Nucleus accumbens (tissue), 56 donors: ENCODE results near the gene OSBPL5.
"Not testable (repeated sequence)": the region's sequence is repeated elsewhere in the genome, so short reads cannot be mapped to it uniquely, and the experiment has no call there.

Experiments used
- DNase-seq, 56 donors: peaks; one replicate each; lab custom pipeline; 2025; lab: John Stamatoyannopoulos, UW

The OSBPL5 gene

GRCh38 chr11:3183523-3183922 lies 18.4 kb upstream of the OSBPL5 start:
- no peak for DNase-seq

DNA sequence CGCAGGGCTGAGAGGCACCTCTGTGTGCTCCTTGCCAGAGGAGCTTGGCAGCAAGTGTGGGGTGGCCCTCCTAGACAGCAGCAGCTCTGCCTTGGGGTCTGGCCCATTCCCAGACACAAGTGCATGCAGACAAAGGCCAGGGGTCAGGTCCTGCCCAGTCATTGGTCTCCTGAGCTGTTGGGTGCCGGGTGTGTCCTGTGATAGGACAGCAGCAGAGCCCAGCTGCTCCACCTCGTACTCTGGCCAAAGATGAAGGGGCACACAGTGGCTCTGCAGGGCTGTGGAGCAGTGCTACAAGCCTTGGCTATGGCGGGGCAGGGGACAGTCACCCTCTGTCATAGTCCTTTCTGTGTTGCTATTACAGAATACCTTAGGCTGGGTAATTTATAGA lies 17.3 kb upstream of the OSBPL5 start:
- no peak for DNase-seq

GRCh38 chr11:3181725-3182461 lies 16.8 kb upstream of the OSBPL5 start:
- no peak for DNase-seq

DNA sequence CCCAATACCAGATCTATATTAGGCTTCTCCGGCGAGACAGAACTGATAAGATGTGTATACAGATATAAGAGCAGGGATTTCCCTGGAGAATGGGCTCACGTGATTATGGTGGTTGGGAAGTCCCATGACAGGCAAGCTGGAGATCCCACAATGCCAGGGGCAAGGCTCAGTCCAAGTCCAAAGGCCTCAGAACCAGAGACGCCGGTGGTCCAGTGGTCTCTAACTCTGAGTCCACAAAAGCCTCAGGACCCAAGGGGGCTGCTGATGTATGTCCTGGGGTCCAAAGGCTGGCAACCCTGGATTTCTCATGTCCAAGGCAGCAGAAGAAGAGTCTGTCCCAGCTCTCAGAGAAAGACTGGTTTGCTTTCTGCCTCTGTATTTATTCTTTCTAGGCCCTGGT lies 15.8 kb upstream of the OSBPL5 start:
- no peak for DNase-seq

DNA sequence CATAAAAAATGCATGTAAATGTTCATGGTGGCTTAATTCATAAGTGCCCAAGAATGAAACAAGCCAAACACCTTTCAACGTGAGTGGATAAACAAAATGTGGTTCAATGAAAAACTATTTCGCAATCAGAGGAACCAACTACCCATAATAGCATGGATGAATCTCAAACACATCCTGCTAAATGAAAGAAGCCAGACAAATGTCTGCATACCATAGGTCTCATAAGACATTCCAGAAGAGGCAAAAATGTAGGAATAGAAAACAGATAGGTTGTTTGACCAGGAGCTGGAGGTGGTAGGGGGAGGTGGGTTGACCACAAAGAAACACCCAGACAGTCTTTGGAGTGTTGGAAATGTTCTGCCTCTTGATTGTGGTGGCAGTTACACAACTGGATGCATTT lies 13.2 kb upstream of the OSBPL5 start:
- DNase-seq: no peak

DNA sequence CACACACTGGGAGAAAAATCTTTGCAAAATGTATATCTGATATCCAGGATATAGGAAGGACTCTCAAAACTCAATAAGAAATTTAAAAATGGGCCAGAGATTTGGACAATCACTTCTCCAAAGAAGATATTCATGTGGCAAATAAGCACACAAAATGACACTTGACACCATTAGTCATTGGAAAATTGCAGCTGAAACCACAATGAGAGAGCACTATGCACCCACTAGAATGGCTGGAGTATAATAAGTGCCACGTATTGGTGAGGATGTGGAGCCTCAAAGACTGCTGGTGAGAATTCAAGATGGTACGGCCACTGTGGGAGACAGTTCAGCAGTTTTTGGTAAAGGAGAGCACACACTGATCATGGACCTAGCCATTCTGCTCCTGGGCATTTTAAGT lies 12.8 kb upstream of the OSBPL5 start:
- DNase-seq: no peak

DNA sequence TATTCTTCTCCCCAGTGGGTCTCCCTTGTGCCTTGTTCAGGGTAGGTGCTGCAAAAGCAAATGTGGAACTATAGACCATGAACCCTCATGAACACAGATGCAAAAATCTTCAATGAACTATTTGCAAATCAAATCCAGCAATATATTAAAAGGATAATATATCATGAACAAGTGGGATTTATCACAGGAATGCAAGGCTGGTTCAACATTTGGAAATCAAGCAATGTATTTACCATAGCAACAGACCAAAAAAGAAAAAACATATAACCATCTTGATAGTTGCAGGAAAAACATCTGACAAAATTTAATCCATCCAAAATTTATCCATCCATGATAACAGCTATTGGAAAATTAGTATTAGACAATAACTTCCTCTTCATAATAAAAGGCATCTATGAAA lies 11.4 kb upstream of the OSBPL5 start:
- DNase-seq: no peak

DNA sequence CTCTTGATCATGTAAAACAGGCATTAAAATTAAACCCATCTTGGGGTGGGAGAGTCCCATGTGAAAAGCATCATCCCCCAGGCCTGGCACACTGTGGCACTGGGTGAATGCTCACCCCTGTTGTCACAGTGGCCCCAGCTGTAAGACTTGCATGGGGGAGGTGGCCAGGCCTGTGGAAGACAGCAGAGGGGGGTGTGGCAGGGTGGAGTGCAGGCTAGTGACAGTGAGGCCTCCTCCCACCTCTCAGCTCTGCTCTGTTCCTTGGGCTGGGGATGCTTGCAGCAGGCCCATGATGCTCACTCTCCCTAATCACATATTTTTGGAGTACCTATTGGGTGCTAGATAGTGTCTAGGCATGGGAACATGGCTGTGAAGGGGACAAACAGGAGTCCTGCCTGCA lies 10.1 kb upstream of the OSBPL5 start:
- no peak for DNase-seq

DNA sequence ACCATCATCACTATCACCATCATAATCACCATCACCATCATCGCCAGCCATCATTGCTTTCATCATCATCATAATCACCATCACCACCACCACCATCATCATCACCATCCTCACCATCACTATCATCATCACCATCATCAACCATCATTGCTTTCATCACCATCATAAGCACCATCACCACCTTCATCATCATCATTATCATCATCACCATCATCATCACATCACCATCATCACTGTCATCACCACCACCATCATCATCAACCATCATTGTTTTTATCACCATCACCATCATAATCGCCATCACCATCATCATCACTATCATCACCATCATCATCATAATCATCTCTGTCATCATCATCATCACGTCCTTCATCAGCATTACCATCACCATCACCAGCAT lies 9.3 kb upstream of the OSBPL5 start:
- DNase-seq: no peak

- no peak for DNase-seq
Observed at GRCh38 chr11:3173795-3174194, 8.7 kb upstream of the OSBPL5 start.

DNA sequence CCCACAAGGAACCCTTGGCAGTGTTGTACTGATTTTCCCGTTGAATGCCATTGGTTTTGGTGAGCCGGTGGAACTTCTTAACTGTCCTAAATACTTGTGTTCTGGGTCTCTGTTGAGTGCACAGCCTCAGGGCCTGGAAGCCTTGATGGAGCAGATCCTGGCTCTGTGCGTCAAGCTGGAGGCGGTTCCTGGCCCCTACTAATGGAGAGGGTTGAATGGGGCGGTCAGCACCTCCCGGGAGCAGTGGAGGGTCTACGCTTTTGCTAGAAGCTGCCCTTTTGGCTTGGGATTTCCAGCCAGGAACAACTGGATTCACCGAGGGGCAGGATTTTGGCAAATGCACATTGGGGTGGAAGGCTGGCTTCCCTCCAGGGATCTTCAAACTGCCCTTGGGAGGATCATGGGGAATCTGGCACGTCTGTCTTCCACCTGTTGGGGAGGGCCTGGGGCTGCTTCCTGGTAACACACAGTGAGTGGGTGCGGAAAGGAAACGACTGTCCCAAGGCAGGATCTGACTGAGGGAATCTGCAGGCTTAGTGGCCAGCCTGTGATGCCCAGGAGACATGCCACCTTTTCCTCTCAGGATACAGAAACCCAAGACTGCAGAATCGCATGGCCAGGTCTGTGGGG lies 6.9 kb upstream of the OSBPL5 start:
- DNase-seq: no peak

GRCh38 chr11:3170756-3171650 lies 5.9 kb upstream of the OSBPL5 start:
- no peak for DNase-seq

GRCh38 chr11:3170044-3170755 lies 5.1 kb upstream of the OSBPL5 start:
- DNase-seq: peak in 1 of 56 donors; percentile 17

GRCh38 chr11:3169255-3170043 lies 4.3 kb upstream of the OSBPL5 start:
- DNase-seq: peak in 5 of 56 donors; percentile 20 to 61 (median 45)

GRCh38 chr11:3168742-3169254 lies 3.7 kb upstream of the OSBPL5 start:
- DNase-seq: not testable (repeated sequence)

GRCh38 chr11:3167143-3168119 lies 2.3 kb upstream of the OSBPL5 start:
- no peak for DNase-seq

GRCh38 chr11:3166268-3167142 lies 1.4 kb upstream of the OSBPL5 start:
- DNase-seq: no peak

DNA sequence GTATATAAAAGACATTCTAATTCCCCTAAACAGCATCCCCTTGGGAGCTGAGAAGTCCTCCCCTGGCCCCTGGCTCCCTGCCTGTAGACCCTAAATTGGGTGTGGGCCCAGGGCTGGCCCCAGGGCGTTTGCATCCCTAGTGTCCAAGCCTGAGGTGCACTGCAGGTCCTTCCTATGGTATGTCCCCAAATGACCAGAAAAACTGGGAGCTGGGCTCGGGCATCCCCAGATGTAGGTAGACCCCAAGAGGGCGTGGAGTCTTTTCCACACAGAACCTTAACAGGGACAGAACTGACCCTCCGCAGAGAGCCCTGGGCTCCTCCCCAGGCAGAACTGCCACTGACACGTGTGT lies 782 bp upstream of the OSBPL5 start:
- DNase-seq: no peak
